ENCODE results near the gene ZNF497.

DNA sequence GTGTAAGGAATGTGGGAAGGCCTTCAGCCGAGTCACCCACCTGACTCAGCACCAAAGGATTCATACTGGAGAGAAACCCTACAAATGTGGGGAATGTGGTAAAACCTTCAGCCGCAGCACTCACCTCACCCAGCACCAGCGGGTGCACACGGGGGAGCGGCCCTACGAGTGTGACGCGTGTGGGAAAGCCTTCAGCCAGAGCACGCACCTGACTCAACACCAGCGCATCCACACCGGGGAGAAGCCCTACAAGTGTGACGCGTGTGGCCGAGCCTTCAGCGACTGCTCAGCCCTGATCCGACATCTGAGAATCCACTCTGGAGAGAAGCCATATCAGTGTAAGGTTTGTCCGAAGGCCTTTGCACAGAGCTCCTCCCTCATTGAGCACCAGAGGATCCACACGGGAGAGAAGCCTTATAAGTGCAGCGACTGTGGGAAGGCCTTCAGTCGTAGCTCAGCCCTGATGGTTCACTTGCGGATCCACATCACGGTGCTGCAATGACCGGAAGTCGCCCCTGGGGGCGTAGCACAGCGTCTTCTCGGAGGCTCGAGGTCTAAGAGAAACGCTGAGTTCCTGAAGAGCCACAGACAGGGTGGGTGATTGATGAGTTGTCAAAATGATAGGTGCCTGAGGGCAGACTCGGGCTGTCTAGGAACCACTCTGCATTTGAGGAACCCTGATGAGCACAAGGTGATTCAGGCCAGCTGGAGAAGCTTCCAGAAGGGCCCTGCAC is 23.6 kb downstream of the ZNF497 start:
- no peak for TF ChIP-seq POLR2A (IDR thresholded peaks at IDR 0.05)
- TF ChIP-seq, protein P1, sequence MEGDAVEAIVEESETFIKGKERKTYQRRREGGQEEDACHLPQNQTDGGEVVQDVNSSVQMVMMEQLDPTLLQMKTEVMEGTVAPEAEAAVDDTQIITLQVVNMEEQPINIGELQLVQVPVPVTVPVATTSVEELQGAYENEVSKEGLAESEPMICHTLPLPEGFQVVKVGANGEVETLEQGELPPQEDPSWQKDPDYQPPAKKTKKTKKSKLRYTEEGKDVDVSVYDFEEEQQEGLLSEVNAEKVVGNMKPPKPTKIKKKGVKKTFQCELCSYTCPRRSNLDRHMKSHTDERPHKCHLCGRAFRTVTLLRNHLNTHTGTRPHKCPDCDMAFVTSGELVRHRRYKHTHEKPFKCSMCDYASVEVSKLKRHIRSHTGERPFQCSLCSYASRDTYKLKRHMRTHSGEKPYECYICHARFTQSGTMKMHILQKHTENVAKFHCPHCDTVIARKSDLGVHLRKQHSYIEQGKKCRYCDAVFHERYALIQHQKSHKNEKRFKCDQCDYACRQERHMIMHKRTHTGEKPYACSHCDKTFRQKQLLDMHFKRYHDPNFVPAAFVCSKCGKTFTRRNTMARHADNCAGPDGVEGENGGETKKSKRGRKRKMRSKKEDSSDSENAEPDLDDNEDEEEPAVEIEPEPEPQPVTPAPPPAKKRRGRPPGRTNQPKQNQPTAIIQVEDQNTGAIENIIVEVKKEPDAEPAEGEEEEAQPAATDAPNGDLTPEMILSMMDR (IDR thresholded peaks at IDR 0.05) = no peak

All from lower leg skin (tissue), 3 donors.